ENCODE data around the gene ITGA2B.
"Not testable (repeated sequence)": the region's sequence is repeated elsewhere in the genome, so short reads cannot be mapped to it uniquely, and the experiment has no call there.

Gene ITGA2B

DNA sequence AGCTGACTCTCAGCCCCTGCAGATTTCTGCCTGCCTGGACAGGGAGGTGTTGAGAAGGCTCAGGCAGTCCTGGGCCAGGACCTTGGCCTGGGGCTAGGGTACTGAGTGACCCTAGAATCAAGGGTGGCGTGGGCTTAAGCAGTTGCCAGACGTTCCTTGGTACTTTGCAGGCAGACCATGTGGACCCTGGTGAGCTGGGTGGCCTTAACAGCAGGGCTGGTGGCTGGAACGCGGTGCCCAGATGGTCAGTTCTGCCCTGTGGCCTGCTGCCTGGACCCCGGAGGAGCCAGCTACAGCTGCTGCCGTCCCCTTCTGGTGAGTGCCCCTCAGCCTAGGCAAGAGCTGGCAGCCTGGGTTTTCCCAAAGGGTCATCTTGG, 40.5 kb downstream of the ITGA2B start:
- peaks cover 6% of the 10 kb centered on the region for H3K79me1 ChIP-seq (ENCODE audit: low read depth, low read length)
- H3K4me2 ChIP-seq (ENCODE audit: insufficient read depth, low read length, poor library complexity, severe bottlenecking) = no peak overlapping the region
- peaks cover 14 to 18% of the 10 kb centered on the region in 2 donors for H3K36me3 ChIP-seq (replicated peaks in 1 of 2; ENCODE audit: control insufficient read depth in 2 of 2, insufficient read depth in 2 of 2, low read length in 2 of 2)
- peaks cover 3 to 4% of the 10 kb centered on the region in 2 donors for H3K4me1 ChIP-seq (ENCODE audit: control insufficient read depth in 2 of 2, insufficient read depth in 1 of 2, low read depth in 1 of 2, low read length in 2 of 2)
- no peak overlapping the region for H3K4ac ChIP-seq (ENCODE audit: low read length)
- no peak overlapping the region for H2BK120ac ChIP-seq (ENCODE audit: low read depth, low read length)
- H3K4me3 ChIP-seq (ENCODE audit: low read length in 2 of 2) = no peak overlapping the region
- peak overlapping the region; percentile 47 for H2BK5ac ChIP-seq (ENCODE audit: low read length)
- peaks cover 0 to under 1% (median 0%) of the 10 kb centered on the region in 3 experiments for H3K27me3 ChIP-seq (ENCODE audit: control insufficient read depth in 3 of 3, insufficient read depth in 3 of 3, low read depth in 1 of 3, low read length in 3 of 3)
- no peak overlapping the region for H3K14ac ChIP-seq (ENCODE audit: low read length)
- H3K27ac ChIP-seq (replicated peaks; ENCODE audit: low read length) = no peak overlapping the region
- H3K9me3 ChIP-seq (replicated peaks in 1 of 2; ENCODE audit: control insufficient read depth in 2 of 2, insufficient read depth in 1 of 2, low read depth in 1 of 2, low read length in 2 of 2) = peaks cover 0 to 1% of the 10 kb centered on the region in 2 donors
- DNase-seq (ENCODE audit: low spot score) = no peak
- H3K23ac ChIP-seq (ENCODE audit: low read depth, low read length, poor library complexity) = no peak overlapping the region
- no CpG with 5 or more reads among the region's 6 CpGs for WGBS, 2 donors (ENCODE audit: extremely low coverage in 2 of 2, insufficient read length in 2 of 2, insufficient replicate concordance in 1 of 2)
- H2BK12ac ChIP-seq (ENCODE audit: low read length) = no peak overlapping the region
- no peak overlapping the region for H3K18ac ChIP-seq (ENCODE audit: low read length)
- H4K91ac ChIP-seq (ENCODE audit: low read depth, low read length, poor library complexity) = no peak overlapping the region
- no peak overlapping the region for H3K9ac ChIP-seq (ENCODE audit: low read depth, low read length, poor library complexity)
- peak overlapping the region; percentile 6 for H2BK15ac ChIP-seq (ENCODE audit: low read length)
- no peak overlapping the region for H4K8ac ChIP-seq (ENCODE audit: low read depth, low read length)
- H2AFZ ChIP-seq (ENCODE audit: low read length) = no peak overlapping the region
- H2AK5ac ChIP-seq (ENCODE audit: low read depth, low read length) = no peak overlapping the region

DNA sequence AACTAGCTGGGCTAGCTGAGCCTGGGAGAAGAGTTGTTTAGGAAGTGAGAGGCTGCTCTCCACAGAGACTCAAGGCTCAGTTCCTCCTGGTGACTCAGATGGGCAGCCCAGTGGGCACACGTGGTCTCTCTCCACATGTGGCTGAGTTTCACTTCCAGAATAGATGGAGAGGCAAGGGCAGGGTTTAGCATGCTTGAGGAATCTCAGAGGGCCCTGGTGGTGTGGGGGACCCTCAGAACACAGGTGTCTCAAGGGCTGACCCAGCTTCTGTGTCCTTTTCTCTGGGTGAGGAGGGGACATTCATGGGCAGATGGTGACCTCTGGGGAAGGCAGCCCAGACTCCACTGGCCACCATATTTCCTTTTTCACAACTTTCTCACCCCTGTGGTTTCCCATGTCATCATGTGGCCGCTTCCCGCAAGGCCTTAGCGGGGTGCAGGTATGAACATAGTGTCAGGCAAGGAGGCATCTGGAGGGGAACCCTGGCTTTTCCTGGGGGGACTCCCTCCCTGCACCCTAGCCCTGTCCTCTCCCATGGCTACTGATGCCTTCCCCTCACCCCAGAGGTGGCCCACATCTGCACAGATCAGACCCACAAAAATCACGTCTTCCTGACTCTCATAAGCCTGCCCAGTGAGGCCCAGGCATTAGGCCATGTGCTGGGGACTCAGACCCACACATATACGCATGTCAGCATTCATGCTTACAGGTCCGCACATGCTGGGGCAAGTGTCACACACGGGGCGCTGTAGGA, 41.0 kb downstream of the ITGA2B start:
- H2BK120ac ChIP-seq (ENCODE audit: low read depth, low read length) = no peak overlapping the region
- no peak overlapping the region for H2AK5ac ChIP-seq (ENCODE audit: low read depth, low read length)
- no peak overlapping the region for H3K27ac ChIP-seq (replicated peaks; ENCODE audit: low read length)
- DNase-seq (ENCODE audit: low spot score) = no peak
- no peak overlapping the region for H3K4me2 ChIP-seq (ENCODE audit: insufficient read depth, low read length, poor library complexity, severe bottlenecking)
- no peak overlapping the region for H3K18ac ChIP-seq (ENCODE audit: low read length)
- H3K79me1 ChIP-seq (ENCODE audit: low read depth, low read length) = peaks cover 4% of the 10 kb centered on the region
- H4K8ac ChIP-seq (ENCODE audit: low read depth, low read length) = no peak overlapping the region
- no peak overlapping the region for H4K91ac ChIP-seq (ENCODE audit: low read depth, low read length, poor library complexity)
- peaks cover 14 to 18% of the 10 kb centered on the region in 2 donors for H3K36me3 ChIP-seq (replicated peaks in 1 of 2; ENCODE audit: control insufficient read depth in 2 of 2, insufficient read depth in 2 of 2, low read length in 2 of 2)
- H3K9ac ChIP-seq (ENCODE audit: low read depth, low read length, poor library complexity) = no peak overlapping the region
- no CpG with 5 or more reads among the region's 9 CpGs for WGBS, 2 donors (ENCODE audit: extremely low coverage in 2 of 2, insufficient read length in 2 of 2, insufficient replicate concordance in 1 of 2)
- H3K4me3 ChIP-seq (ENCODE audit: low read length in 2 of 2) = no peak overlapping the region
- no peak overlapping the region for H2AFZ ChIP-seq (ENCODE audit: low read length)
- H3K9me3 ChIP-seq (replicated peaks in 1 of 2; ENCODE audit: control insufficient read depth in 2 of 2, insufficient read depth in 1 of 2, low read depth in 1 of 2, low read length in 2 of 2) = peaks cover 0 to 1% of the 10 kb centered on the region in 2 donors
- H3K23ac ChIP-seq (ENCODE audit: low read depth, low read length, poor library complexity) = no peak overlapping the region
- H2BK5ac ChIP-seq (ENCODE audit: low read length) = peak overlapping the region; percentile 47
- peaks cover 0 to under 1% (median 0%) of the 10 kb centered on the region in 3 experiments for H3K27me3 ChIP-seq (ENCODE audit: control insufficient read depth in 3 of 3, insufficient read depth in 3 of 3, low read depth in 1 of 3, low read length in 3 of 3)
- no peak overlapping the region for H2BK12ac ChIP-seq (ENCODE audit: low read length)
- no peak overlapping the region for H3K4ac ChIP-seq (ENCODE audit: low read length)
- no peak overlapping the region for H2BK15ac ChIP-seq (ENCODE audit: low read length)
- H3K14ac ChIP-seq (ENCODE audit: low read length) = no peak overlapping the region
- H3K4me1 ChIP-seq (ENCODE audit: control insufficient read depth in 2 of 2, insufficient read depth in 1 of 2, low read depth in 1 of 2, low read length in 2 of 2) = peaks cover 3 to 4% of the 10 kb centered on the region in 2 donors

DNA sequence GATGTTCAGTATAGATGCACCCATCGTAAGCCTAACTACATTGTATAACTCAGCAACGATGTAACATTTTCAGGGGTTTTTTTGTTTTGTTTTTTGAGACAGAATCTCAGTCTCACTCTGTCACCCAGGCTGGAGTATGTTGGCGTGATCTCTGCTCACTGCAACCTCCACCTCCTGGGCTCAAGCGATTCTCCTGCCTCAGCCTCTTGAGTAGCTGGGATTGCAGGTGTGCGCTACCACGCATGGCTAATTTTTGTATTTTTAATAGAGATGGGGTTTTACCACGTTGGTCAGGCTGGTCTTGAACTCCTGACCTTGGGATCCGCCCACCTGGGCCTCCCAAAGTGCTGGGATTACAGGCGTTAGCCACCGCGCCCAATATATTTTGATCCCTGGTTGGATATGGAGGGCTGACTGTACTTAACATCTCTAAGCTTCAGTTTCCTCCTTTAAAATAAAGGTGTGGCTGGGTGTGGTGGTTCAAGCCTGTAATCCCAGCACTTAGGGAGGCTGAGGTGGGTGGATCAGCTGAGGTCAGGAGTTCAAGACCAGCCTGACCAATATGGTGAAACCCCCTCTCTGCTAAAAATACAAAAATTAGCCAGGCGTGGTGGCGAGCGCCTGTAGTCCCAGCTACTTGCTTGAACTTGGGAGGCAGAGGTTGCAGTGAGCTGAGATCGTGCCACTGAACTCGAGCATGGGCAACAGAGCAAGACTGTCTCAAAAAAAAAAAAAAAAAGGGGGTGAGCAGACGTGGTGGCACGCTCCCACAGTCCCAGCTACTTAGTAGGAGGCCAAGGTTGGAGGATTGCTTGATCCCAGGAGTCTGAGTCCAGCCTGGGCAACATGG, 42.0 kb downstream of the ITGA2B start:
- not testable (repeated sequence) for H2BK12ac ChIP-seq (ENCODE audit: low read length); H4K91ac ChIP-seq (ENCODE audit: low read depth, low read length, poor library complexity); H3K14ac ChIP-seq (ENCODE audit: low read length); H3K27me3 ChIP-seq (ENCODE audit: control insufficient read depth in 3 of 3, insufficient read depth in 3 of 3, low read depth in 1 of 3, low read length in 3 of 3); H2BK5ac ChIP-seq (ENCODE audit: low read length); H3K18ac ChIP-seq (ENCODE audit: low read length); H3K9me3 ChIP-seq (replicated peaks in 1 of 2; ENCODE audit: control insufficient read depth in 2 of 2, insufficient read depth in 1 of 2, low read depth in 1 of 2, low read length in 2 of 2); H3K4me2 ChIP-seq (ENCODE audit: insufficient read depth, low read length, poor library complexity, severe bottlenecking); DNase-seq (ENCODE audit: low spot score); H3K4me3 ChIP-seq (ENCODE audit: low read length in 2 of 2); H3K79me1 ChIP-seq (ENCODE audit: low read depth, low read length); H2AFZ ChIP-seq (ENCODE audit: low read length); H4K8ac ChIP-seq (ENCODE audit: low read depth, low read length); H2BK120ac ChIP-seq (ENCODE audit: low read depth, low read length); H3K4ac ChIP-seq (ENCODE audit: low read length); H3K9ac ChIP-seq (ENCODE audit: low read depth, low read length, poor library complexity); H3K27ac ChIP-seq (replicated peaks; ENCODE audit: low read length); H2AK5ac ChIP-seq (ENCODE audit: low read depth, low read length); H3K23ac ChIP-seq (ENCODE audit: low read depth, low read length, poor library complexity); H3K4me1 ChIP-seq (ENCODE audit: control insufficient read depth in 2 of 2, insufficient read depth in 1 of 2, low read depth in 1 of 2, low read length in 2 of 2); H2BK15ac ChIP-seq (ENCODE audit: low read length)
- H3K36me3 ChIP-seq (replicated peaks in 1 of 2; ENCODE audit: control insufficient read depth in 2 of 2, insufficient read depth in 2 of 2, low read length in 2 of 2) = peaks cover 11 to 13% of the 10 kb centered on the region in 2 donors
- no CpG with 5 or more reads among the region's 18 CpGs for WGBS, 2 donors (ENCODE audit: extremely low coverage in 2 of 2, insufficient read length in 2 of 2, insufficient replicate concordance in 1 of 2)

Data from neuronal stem cell (in vitro differentiated cells).